Right ventricle myocardium inferior (tissue), 1 donor: ENCODE results near the gene ACSM2B. TPM values are rescaled to one million over a fixed set of nuclear protein-coding genes. Genes with fewer than 3 reads are reported as not detected.
"Not testable (repeated sequence)": the region's sequence is repeated elsewhere in the genome, so short reads cannot be mapped to it uniquely, and the experiment has no call there.

Experiments used
- ATAC-seq: fragments of 200-7000 bp; cut with Tn5 transposase; one replicate; pipeline ENCODE4 v1.9.1; 2020; ENCODE audit warnings: mild to moderate bottlenecking, moderate library complexity
- DNase-seq: peaks from one replicate; pipeline ENCODE4 v3.0.0; 2021; ENCODE audit errors: missing footprints
- intact Hi-C: fragments of 100-400 bp; cut with DNase I; formaldehyde crosslinking; loops from one replicate; pipeline ENCODE4 v1.11.0; 2022
- total RNA-seq: library from RNA; stranded (reverse); fragmentation: NEBNext Ultra II Directional; extraction: Animal tissue kit (Norgen Biotek cat#: 25700); gene quantifications from one replicate; pipeline ENCODE4 v1.2.1, GENCODE V29; 2021
- donor health status: DM: no; HTN: yes; CAD: no; lungs with severe emphysema.

Gene ACSM2B
- total RNA-seq, 1 donor from 2014 or later, result not detected

DNA sequence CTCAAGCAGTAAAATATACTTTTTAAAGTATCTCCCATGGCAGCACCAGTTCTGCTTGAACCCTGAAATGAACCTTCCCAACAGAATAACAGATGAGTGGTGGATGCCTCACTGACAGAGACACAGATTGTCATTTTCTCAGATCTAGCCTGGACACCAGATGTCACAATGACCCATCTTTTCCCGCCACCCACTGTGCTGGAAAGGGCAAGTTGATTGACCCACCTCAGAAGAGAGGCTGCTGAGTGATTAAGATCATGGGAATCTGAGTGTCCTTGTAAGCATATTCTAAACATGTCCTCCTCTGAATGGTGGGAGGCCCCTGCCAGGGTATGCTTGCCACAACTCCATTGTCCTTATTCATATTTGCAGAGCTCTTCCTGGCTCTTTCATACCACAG is 29.2 kb downstream of the ACSM2B start:
- intact Hi-C loops, ATAC-seq, DNase-seq: not testable (repeated sequence)

DNA sequence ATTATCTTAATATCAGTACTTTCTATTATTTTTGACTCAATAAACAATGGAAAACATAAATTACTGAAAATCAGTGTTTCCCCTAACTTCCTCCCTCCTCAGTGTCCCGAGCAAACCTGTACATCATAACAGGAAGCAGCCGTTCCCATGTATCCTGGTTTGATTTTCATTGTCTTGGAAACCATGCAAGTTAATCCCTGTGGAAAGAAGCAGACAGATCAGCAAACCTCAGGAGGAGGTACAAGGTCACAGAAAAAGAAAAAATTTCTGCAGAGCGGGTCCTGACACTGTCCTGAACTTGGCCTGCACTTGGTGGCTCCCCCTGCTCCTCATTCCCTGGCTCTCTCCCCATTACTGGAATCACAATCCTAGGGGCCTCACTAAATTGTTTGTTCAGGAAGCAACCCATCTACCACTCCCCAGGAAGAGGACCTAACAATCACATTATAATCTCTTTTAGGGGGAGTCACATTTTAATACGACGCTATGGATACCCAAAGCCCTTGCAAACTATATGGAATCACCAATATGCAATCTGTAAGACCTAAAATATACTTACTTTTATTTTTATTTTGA is 29.8 kb downstream of the ACSM2B start:
- ATAC-seq, intact Hi-C loops, DNase-seq: not testable (repeated sequence)

DNA sequence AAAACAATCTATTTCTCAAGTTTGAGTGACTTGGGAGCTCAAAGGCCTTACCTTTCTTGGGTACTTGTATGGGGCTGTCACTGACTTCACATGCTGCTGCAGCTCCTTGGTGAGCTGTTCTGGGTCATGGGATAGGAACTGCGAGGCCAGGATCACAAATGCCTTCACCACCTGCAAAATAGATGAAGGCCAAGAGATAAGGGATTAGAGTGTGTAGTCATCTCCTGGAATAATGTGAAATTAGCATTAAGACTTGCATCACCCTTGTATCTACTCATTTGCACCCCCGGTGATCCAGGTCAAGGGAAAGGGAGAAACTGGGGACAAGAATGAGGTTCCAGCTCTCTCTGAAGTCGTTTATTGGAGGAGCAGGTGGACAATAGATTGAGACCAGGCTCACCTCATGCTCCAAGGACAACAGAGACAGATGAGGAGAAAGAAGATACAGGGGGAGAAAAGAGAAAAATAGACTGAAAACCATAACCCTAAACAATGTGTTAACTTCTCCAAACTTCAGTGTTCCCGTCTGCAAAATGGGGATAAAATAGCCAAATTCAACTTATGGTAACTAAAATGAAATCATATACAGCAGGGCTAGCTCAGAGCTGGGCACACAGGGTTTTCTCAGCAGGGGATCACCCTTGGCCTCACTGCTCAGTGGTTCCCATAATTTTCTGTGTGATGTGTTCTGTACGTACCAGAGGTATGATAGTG is 35.4 kb downstream of the ACSM2B start:
- DNase-seq, intact Hi-C loops, ATAC-seq: not testable (repeated sequence)

DNA sequence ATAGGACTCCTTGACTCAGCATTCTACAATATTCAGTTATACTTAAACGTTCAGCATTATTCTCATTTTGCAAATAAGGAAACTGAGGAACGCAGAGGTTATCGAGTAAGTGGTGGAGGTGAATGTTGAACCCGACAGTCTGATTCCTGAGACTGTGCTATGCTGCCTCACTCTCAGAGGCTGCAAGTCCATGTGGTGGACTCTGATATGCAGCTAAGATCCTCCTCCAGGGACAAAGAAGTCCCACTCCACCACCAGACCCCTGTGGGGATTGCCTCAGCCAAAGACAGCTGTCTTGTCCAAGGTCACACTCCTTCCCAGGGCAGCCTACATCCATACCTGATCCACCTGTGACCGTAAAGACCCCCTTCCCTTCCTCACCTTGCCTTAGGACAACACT is 37.5 kb downstream of the ACSM2B start:
- ATAC-seq (no peak), DNase-seq (no peak)
- intact Hi-C loops, result no loop called here

DNA sequence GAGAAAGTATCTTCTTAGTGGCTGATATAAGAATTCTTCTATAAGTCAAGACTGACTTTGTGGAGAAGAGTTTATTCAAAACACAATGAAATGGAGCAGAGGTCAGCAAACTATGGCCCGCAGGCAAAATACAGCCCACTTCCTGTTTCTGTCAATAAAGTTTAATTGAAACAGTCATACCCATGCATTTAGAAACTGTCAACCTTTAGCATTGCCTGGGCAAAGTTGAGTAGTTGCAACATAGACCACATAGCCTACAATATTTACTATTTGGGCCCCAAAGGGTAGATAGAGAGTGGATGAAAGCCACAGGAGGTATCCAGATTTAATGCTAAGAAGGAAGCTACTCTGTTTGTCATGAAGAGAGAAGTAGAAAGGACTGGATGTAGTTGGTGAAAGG is 38.0 kb downstream of the ACSM2B start:
- intact Hi-C loops, result no loop called here
- DNase-seq, result no peak
- no peak for ATAC-seq

DNA sequence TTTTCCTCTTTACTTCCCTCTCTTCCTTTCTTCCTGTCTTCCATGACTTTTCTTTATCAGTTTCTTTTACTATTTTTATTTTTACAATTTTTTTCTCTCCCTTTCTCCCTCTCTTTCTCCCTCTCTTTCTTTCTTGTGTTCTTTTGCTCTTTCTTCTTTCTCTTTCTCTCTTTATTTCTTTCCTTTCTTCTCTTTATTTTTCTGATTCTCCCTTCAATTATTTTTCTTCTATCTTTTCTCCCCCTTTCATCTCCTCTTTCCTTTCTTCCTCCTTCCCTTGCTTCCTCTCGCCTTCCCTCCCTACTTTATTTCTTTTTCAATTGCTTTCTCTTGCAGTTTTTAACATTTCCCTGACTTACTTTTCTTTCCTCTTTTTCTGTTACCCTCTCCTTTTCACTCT is 39.5 kb downstream of the ACSM2B start:
- ATAC-seq, DNase-seq, intact Hi-C loops: not testable (repeated sequence)

DNA sequence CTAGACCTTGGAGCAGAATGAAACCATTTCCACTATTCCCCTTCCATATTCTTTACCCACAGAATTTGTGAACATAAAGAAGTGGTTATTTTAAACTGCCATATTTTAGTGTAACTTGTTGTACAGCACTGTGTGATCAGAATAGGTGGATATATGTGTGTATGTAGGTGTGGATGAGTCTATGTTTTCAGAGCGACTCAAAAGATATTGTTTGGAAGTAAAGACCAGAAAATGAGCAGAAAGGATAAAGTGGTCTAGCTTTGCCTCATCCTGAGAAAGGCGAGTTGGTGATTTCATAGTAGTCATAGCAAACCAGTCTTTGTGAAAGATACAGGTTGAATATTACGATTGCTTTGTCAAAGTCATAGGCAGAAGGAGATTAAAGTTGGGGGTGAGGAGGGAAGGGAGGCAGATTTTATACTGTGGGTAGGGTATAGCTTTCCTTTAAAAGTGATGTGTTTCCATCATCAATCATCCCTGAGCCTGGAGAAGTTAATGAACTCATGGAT is 43.8 kb downstream of the ACSM2B start:
- DNase-seq, ATAC-seq, intact Hi-C loops: not testable (repeated sequence)

DNA sequence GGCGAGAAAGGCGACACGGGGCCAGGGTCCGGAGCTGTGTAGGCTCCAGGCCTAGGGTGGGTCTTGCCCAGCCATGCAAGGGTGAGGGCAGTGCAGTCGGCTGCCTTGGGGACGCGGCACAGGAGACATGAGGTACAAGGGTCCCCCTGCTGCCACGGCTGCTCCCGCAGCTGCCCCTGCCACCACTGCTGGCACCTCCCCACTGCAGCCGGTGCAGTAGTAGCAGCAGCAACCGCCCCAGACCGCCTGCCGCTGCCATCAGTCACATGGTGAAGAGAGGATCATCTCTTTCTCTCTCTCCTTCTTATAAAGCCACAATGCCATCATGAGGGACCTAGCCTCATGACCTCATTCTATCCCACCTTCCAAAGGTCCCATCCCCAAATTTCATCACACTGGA is 44.4 kb downstream of the ACSM2B start:
- ATAC-seq, intact Hi-C loops, DNase-seq: not testable (repeated sequence)

DNA sequence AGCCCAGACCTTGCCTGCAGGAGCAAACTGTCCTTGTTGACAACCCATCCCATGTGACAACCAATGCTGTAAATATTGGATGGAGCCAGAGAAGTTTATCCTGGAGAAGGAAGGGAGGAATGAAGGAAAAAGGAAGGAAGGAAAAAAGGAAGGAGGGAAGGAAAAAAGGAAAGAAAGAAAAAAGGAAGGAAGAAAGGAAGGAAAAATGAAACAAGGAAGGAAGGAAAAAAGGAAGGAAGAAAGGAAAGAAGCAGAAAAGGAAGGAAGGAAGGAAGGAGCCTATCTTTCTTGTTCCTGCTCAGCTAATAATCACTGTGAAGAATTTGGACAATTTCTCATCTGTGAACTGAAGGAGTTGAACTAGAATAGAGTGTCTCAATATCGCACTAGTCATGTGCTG is 56.1 kb downstream of the ACSM2B start:
- no peak for DNase-seq
- no peak for ATAC-seq
- intact Hi-C loops, result no loop called here

DNA sequence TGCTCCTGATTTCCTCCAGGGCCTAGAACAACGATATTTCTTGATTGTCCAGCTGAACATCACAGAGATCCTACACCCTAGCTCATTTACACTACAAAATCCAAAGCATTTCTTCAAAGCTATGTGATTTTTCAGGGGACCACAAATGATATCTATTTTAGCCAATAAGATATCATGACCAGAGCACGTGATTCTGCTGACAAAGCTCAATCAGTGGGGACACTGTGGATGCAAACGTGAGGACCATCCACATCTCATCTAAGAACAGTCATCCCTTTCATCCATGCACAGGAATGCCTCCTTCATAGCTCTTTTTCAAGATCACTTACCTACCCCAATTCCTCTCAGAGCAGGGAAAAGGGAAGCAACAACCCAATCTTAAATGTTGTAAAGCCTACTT is 56.9 kb downstream of the ACSM2B start:
- intact Hi-C loops, result no loop called here
- DNase-seq (no peak), ATAC-seq (no peak)

DNA sequence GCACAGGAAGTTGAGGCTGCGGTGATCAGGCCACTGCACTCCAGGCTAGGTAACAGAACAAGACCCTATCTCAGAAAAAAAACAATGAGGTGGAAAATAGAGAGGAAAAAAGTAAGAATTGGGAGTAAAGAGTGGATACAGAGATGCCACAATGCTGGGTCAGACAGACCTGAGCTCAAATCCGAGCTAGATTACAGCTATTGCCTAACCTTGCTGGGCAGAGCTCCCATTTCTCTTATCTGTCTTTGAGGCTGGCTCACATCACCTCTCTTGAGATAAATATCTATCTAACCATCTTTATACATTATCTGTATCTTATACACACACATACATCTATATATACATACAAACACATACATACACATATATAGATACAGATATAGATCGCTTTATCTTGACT is 59.0 kb downstream of the ACSM2B start:
- ATAC-seq (no peak), DNase-seq (no peak)
- intact Hi-C loops, result no loop called here

DNA sequence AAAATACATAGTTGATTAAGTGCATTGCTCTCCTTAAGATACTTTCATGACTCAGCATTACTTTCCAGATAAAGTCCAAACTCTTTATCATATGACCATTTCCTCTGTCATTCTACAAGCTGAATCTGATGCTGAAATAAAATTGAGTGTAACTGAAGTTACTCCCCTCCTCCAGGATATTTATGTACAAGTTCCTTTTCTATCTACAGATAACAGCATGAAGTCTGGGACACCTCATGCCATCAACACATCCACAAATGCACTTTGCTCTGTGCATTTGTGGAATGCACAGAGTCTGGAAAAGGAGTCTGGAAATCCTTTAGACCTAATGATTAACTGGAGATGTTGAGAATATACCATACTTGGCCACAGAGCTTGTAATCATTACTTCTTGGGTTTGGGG is 60.5 kb downstream of the ACSM2B start:
- DNase-seq (no peak), ATAC-seq (no peak)
- intact Hi-C loops, result no loop called here

DNA sequence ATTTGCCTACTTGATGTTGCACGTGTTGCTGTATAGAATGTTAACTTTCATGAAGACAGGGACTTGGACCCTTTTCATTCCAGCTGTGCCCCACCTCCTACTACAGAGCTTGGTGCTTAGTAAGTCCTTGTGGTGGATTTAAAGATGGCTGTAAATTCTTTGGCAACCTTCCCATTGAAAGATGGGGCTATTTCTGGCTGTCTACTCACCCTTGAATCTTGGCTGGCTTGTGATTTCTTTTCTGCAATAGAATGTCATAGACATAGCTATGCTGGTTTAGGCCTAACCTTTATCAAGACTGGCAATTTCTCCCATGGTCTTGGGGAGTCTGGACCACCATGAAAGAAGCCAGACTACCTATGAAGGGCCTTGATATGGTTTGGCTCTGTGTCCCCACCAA is 65.8 kb downstream of the ACSM2B start:
- ATAC-seq (no peak), DNase-seq (no peak)
- intact Hi-C loops, result no loop called here

DNA sequence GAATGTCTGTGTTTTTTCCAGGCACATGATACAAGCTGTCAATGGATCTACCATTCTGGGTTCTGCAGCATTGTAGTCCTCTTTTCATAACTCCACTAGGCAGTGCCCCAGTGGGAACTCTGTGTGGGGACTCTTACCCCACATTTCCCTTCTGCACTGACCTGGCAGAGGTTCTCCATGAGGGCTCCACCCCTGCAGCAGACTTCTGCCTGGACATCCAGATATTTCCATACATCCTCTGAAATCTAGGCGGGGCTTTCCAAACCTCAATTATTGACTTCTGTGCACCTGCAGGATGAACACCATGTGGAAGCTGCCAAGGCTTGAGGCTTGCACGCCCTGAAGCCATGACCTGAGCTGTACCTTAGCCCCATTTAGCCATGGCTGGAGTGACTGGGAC is 68.9 kb downstream of the ACSM2B start:
- no peak for DNase-seq
- no peak for ATAC-seq
- intact Hi-C loops, result no loop called here

DNA sequence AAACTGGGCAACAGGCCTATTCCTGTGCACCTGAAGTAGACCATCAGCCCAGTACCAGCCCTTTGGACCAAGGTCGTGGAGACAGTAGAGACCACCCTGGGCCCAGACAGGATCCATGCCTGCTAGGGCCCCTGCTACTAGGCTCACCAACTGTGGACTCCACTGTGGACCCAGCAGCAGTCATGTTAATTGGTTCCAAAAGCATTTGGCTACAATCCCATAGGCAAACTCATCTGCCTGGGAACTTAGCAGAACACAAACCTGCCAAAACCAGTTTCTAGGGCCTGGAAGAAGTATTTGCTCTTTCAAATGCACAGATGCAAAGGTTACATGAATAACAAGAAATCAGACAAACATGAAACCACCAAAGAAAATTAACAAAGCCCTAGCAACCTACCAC is 71.7 kb downstream of the ACSM2B start:
- intact Hi-C loops, result no loop called here
- ATAC-seq (no peak), DNase-seq (no peak)

DNA sequence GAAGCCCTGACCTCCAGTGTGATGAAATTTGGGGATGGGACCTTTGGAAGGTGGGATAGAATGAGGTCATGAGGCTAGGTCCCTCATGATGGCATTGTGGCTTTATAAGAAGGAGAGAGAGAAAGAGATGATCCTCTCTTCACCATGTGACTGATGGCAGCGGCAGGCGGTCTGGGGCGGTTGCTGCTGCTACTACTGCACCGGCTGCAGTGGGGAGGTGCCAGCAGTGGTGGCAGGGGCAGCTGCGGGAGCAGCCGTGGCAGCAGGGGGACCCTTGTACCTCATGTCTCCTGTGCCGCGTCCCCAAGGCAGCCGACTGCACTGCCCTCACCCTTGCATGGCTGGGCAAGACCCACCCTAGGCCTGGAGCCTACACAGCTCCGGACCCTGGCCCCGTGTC is 84.7 kb downstream of the ACSM2B start:
- ATAC-seq, intact Hi-C loops: not testable (repeated sequence)

DNA sequence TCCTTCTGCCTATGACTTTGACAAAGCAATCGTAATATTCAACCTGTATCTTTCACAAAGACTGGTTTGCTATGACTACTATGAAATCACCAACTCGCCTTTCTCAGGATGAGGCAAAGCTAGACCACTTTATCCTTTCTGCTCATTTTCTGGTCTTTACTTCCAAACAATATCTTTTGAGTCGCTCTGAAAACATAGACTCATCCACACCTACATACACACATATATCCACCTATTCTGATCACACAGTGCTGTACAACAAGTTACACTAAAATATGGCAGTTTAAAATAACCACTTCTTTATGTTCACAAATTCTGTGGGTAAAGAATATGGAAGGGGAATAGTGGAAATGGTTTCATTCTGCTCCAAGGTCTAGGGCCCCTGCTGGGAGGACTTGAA is 85.2 kb downstream of the ACSM2B start:
- intact Hi-C loops, ATAC-seq, DNase-seq: not testable (repeated sequence)

More for the DNA sequence above, 84.7 kb downstream of the ACSM2B start:
- DNase-seq, result not testable (repeated sequence)
